ENCODE results near the gene MAP3K2.

DNA sequence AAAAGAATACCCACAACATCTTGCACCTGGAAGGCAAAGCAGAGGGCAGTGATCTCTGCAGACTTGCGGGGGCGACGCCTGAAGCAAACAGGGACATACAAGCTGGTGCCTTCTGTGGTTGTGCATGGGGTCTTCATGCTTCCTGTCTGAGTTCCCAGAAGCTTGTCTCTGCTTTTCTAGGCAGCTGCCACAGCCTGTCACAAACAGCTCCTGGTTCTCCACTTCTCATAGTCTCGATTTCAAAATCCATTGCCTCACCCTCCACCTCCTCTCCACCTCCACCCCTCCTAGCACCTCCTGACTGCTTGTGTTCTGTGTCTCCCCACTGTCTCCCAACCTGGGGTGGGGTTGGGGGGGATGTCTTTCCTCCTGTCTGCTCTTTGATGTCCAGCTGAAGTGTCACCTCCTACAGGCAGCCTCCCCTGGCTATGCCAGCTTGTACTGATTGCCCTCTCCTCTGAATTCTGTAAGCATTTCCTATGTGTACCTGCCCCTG lies 28.8 kb upstream of the MAP3K2 start:
- TF ChIP-seq CTCF (IDR thresholded peaks at IDR 0.05): no peak
- TF ChIP-seq POLR2A (IDR thresholded peaks at IDR 0.05): no peak
- TF ChIP-seq EP300 (IDR thresholded peaks at IDR 0.05): no peak
